ES-I3 (cell line): ENCODE results near the gene PODXL2.

Source experiments
- H3K36me3 ChIP-seq: 2 replicates; pipeline ENCODE4 v1.6.1; 2013; ENCODE audit warnings: mild to moderate bottlenecking, low read length, control low read depth, moderate library complexity; ENCODE audit not compliant: insufficient read depth
- H3K4me1 ChIP-seq: 2 replicates; pipeline ENCODE4 v1.6.1; 2013; ENCODE audit warnings: mild to moderate bottlenecking, control low read depth, low read length; ENCODE audit not compliant: insufficient read depth
- H3K9ac ChIP-seq: 2 replicates; pipeline ENCODE4 v1.6.1; 2013; ENCODE audit warnings: low read depth, mild to moderate bottlenecking, low read length, moderate library complexity
- H3K9me3 ChIP-seq: 2 replicates; pipeline ENCODE4 v1.6.1; 2013; ENCODE audit warnings: mild to moderate bottlenecking, low read length, moderate library complexity; ENCODE audit not compliant: control insufficient read depth, insufficient read depth

The PODXL2 gene

GRCh38 chr3:127613406-127613805, 15.6 kb upstream of the PODXL2 start:
- Histone ChIP-seq H3K9ac (no peak overlapping the region), H3K36me3 (peaks cover 22% of the 10 kb centered on the region), H3K4me1 (no peaks in the 10 kb centered on the region), H3K9me3 (no peaks in the 10 kb centered on the region)

- H3K4me1 ChIP-seq = no peaks in the 10 kb centered on the region
- no peaks in the 10 kb centered on the region for H3K9me3 ChIP-seq
- no peak overlapping the region for H3K9ac ChIP-seq
- peaks cover 25% of the 10 kb centered on the region for H3K36me3 ChIP-seq
These were observed 13.9 kb upstream of the PODXL2 start for GRCh38 chr3:127614928-127615589.

- no peak overlapping the region for H3K9ac ChIP-seq
- H3K4me1 ChIP-seq = no peaks in the 10 kb centered on the region
- peaks cover 22% of the 10 kb centered on the region for H3K36me3 ChIP-seq
- H3K9me3 ChIP-seq = no peaks in the 10 kb centered on the region
These were observed 13.2 kb upstream of the PODXL2 start for GRCh38 chr3:127615631-127616305.

- Histone ChIP-seq H3K9ac (no peak overlapping the region), H3K36me3 (peaks cover 27% of the 10 kb centered on the region), H3K4me1 (no peaks in the 10 kb centered on the region), H3K9me3 (no peaks in the 10 kb centered on the region)
These were observed 12.0 kb upstream of the PODXL2 start for GRCh38 chr3:127616836-127617605.

GRCh38 chr3:127618891-127619290, 10.1 kb upstream of the PODXL2 start:
- no peak overlapping the region for H3K9ac ChIP-seq
- no peaks in the 10 kb centered on the region for H3K9me3 ChIP-seq
- H3K36me3 ChIP-seq = peaks cover 24% of the 10 kb centered on the region; the same call in 1 of the 2 replicates
- H3K4me1 ChIP-seq = no peaks in the 10 kb centered on the region

- Histone ChIP-seq H3K4me1 (no peaks in the 10 kb centered on the region), H3K9ac (no peak overlapping the region), H3K9me3 (no peaks in the 10 kb centered on the region), H3K36me3 (peaks cover 24% of the 10 kb centered on the region; the same call in 1 of the 2 replicates)
These were observed 8.2 kb upstream of the PODXL2 start for GRCh38 chr3:127620637-127621375.

GRCh38 chr3:127622031-127622430, 7.0 kb upstream of the PODXL2 start:
- Histone ChIP-seq H3K36me3 (peaks cover 24% of the 10 kb centered on the region; the same call in 1 of the 2 replicates), H3K9ac (no peak overlapping the region), H3K4me1 (no peaks in the 10 kb centered on the region), H3K9me3 (no peaks in the 10 kb centered on the region)

- Histone ChIP-seq H3K9me3 (no peaks in the 10 kb centered on the region), H3K4me1 (no peaks in the 10 kb centered on the region), H3K9ac (no peak overlapping the region), H3K36me3 (peaks cover 24% of the 10 kb centered on the region; the same call in 1 of the 2 replicates)
These were observed 6.0 kb upstream of the PODXL2 start for GRCh38 chr3:127622772-127623576.

GRCh38 chr3:127624063-127624462, 4.9 kb upstream of the PODXL2 start:
- Histone ChIP-seq H3K9ac (no peak overlapping the region), H3K4me1 (no peaks in the 10 kb centered on the region), H3K36me3 (peaks cover 18% of the 10 kb centered on the region; the same call in 1 of the 2 replicates), H3K9me3 (peaks cover 6% of the 10 kb centered on the region; the same call in 1 of the 2 replicates)

GRCh38 chr3:127625821-127626220, 3.2 kb upstream of the PODXL2 start:
- no peak overlapping the region for H3K9ac ChIP-seq
- H3K9me3 ChIP-seq = peaks cover 6% of the 10 kb centered on the region; the same call in 1 of the 2 replicates
- H3K4me1 ChIP-seq = no peaks in the 10 kb centered on the region; the same call in 1 of the 2 replicates
- peaks cover 12% of the 10 kb centered on the region; the same call in 1 of the 2 replicates for H3K36me3 ChIP-seq

- Histone ChIP-seq H3K36me3 (no peaks in the 10 kb centered on the region; the same call in 1 of the 2 replicates), H3K9me3 (peaks cover 6% of the 10 kb centered on the region; the same call in 1 of the 2 replicates), H3K9ac (no peak overlapping the region), H3K4me1 (no peaks in the 10 kb centered on the region; the same call in 1 of the 2 replicates)
These were observed 578 bp upstream of the PODXL2 start for GRCh38 chr3:127628426-127628787.

- Histone ChIP-seq H3K4me1 (no peaks in the 10 kb centered on the region; the same call in 1 of the 2 replicates), H3K9me3 (peaks cover 6% of the 10 kb centered on the region; the same call in 1 of the 2 replicates), H3K36me3 (no peaks in the 10 kb centered on the region), H3K9ac (peak overlapping the region; percentile 63; the same call in 1 of the 2 replicates)
These were observed 750 bp downstream of the PODXL2 start for GRCh38 chr3:127629467-127630403.
